Peyer's patch (tissue), 4 donors: ENCODE measurements around the gene SLC34A3.

ENCODE experiments used
- POLR2A ChIP-seq, 2 donors: fragments of 450-650 bp; IDR thresholded peaks; one replicate each; pipeline ENCODE4 v1.5.1; 2017; ENCODE audit warnings: antibody characterized with exemption in 2 of 2, mild to moderate bottlenecking in 2 of 2, moderate library complexity in 2 of 2
- TF ChIP-seq, protein P1 (sequence below), 6 experiments: fragments of 450-650 bp in 4 of 6; fragments of 200-600 bp in 2 of 6; sonication (generic) in 1 of 6; IDR thresholded peaks; one replicate each; pipeline ENCODE4 v1.5.1; 2017 to 2019; ENCODE audit warnings: antibody characterized with exemption in 6 of 6, mild to moderate bottlenecking in 3 of 6, moderate library complexity in 1 of 6

DNA sequence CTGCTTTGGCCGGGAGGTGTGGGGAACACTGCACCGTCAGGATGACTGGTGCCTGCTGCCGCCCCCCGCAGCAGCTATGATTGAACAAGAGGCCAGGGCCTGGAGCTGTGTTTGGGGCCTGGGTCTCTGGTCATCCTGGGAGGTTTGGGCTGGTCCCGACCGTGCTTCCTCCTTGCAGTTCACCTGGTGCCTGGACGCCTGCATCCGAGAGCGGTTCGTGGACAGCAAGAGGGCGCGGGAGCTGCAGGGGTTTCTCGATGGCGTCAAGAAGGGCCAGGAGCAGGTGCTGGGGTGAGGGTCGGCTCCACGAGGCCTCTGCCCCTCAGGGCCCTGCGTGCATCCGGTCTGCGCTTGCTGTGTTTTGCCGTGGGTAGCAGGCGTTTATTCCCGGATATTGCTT lies 33.4 kb downstream of the SLC34A3 start:
- TF ChIP-seq, protein P1, sequence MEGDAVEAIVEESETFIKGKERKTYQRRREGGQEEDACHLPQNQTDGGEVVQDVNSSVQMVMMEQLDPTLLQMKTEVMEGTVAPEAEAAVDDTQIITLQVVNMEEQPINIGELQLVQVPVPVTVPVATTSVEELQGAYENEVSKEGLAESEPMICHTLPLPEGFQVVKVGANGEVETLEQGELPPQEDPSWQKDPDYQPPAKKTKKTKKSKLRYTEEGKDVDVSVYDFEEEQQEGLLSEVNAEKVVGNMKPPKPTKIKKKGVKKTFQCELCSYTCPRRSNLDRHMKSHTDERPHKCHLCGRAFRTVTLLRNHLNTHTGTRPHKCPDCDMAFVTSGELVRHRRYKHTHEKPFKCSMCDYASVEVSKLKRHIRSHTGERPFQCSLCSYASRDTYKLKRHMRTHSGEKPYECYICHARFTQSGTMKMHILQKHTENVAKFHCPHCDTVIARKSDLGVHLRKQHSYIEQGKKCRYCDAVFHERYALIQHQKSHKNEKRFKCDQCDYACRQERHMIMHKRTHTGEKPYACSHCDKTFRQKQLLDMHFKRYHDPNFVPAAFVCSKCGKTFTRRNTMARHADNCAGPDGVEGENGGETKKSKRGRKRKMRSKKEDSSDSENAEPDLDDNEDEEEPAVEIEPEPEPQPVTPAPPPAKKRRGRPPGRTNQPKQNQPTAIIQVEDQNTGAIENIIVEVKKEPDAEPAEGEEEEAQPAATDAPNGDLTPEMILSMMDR (IDR thresholded peaks at IDR 0.05), result no peak
- TF ChIP-seq POLR2A (IDR thresholded peaks at IDR 0.05), result no peak
